AG20443 (cell line): ENCODE results near the gene TLE4.

Experiments
- DNase-seq: peaks from one replicate; pipeline ENCODE4 v3.0.0; 2012; ENCODE audit warnings: low spot score, mixed read lengths

The TLE4 gene

DNA sequence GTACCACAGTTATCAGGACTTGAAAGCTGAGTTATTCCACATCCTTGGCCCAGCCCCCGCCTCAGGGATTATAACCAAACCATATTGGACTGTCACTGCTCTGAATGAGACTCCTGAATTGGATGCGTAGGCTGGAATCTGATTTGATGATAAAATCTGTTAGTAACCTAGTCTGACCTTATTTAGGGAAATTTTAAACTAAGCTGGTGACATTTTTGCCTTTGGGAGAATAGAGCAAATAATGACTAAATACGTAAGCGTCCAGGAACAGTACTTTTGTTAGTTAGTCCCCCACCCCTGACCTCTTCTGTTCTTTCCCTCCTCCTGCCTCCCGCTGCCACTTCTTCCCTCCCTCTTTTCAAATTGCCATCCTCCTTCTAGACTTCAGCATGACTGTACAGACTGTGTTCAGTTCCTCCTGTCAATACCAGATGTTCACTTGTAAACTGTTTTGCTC, 92.6 kb downstream of the TLE4 start:
- peak; percentile 38 for DNase-seq

- no peak for DNase-seq
These were observed 93.6 kb downstream of the TLE4 start for GRCh38 chr9:79665369-79665768.

DNA sequence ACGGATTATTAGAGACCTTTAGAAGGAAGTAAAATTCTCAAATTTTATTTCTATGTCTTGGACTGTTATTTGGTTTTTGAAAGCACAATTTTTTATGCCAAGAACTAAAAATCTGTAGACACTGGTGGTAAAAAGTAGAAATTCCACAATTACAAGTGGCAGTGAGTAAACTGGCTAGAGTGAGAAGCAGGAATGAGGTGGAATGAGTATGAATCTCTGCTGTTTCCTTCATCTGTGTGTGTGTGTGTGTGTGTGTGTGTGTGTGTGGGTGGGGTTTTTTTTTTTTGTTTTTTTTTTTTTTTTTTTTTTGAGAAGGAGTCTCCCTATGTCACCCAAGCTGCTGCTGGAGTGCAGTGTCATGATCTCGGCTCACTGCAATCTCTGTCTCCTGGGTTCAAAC, 94.2 kb downstream of the TLE4 start:
- no peak for DNase-seq

GRCh38 chr9:79667120-79667519, 95.4 kb downstream of the TLE4 start:
- no peak for DNase-seq

GRCh38 chr9:79667817-79668436, 96.2 kb downstream of the TLE4 start:
- no peak for DNase-seq

- DNase-seq: no peak
These were observed 97.2 kb downstream of the TLE4 start for GRCh38 chr9:79668956-79669355.

DNA sequence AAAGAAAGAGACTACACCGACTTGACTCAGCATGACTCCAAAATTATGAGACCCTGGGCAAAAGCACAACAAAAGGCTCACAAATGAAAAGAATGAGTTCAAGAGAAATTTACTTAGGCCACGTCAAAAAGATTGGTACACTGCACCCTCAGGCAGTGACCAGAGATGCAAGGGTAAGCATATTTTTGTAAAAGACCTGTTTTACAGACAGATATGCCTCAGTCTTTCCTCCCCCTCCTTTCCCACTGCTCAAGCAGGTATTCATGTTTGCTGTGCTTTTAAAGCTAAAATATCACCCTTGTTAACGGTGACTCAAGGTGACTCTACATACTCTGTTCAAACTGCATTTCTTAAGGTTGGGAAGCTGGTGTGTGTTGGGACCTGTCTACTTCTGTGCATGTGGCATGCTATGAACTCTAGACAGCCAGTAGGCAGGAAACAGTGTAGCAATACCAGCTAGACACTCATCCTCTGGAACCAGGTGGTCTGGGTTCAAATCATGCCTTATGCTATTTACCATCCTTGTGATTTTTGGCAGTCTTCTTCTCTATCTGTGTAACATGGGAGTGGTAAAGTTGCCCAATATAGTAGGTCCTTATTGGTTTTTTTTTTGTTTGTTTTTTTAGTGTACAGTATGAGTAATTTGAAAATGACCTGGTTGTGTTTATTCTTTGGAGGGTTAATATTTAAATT, 98.7 kb downstream of the TLE4 start:
- DNase-seq: no peak

DNA sequence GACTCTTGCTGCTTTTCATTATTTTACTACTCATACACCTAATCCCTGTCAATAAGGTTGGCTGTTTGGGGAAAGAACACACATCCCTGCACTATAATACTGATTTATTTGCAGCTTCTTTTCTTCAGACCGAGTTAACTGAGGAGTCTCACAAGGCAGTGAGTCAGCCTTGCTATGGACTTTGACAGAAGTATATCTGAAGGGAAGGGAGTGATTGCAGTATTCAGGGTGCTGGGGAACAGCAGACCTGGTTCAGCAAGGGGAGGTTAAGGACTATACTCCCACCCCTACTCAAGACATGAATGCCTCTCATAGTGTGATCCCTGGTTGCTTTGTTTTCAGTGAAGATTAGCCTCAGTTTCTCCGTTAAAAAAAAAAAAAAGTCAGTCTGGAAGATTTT, 99.8 kb downstream of the TLE4 start:
- DNase-seq: no peak

GRCh38 chr9:79672236-79672635, 100.5 kb downstream of the TLE4 start:
- no peak for DNase-seq

DNA sequence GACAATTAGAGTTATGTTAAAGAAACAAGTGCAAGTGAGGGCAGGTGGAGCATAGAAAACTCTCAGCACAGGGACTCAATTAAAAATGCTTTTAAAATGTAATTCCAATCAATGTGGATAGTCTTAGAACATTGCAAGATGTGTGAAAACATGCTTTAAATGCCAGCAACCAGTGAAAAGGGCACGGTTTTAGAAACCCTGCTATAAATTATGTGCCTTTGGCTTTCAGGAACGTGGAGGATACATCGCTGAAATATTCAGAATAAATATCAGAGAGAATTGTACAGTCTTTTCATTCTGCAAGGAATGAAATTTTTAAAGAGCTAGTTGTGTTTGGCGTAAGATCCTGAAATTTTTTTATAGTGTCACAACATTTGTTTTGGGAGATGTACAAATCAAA, 101.1 kb downstream of the TLE4 start:
- DNase-seq: no peak

- DNase-seq: no peak
These were observed 101.8 kb downstream of the TLE4 start for GRCh38 chr9:79673614-79674013.

- no peak for DNase-seq
These were observed 102.5 kb downstream of the TLE4 start for GRCh38 chr9:79674052-79674777.

- DNase-seq: no peak
These were observed 109.8 kb downstream of the TLE4 start for GRCh38 chr9:79681576-79681975.

GRCh38 chr9:79682076-79682736, 110.4 kb downstream of the TLE4 start:
- no peak for DNase-seq

DNA sequence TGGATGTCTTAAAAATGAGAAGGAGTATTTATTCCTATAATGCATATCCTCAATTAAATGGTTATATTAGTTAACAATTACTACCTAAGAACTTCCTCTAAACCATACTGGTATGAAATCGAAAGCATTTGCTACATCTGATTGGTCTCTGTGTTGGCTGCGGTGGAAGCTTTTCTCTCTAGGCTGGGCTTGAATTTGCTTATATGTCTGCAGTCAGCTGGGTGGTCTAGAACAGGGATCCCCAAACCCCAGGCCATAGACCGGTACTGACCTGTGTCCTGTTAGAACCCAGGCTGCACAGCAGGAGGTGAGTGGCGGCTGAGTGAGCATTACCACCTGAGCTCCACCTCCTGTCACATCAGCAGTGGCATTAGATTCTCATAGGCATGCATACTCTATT, 112.3 kb downstream of the TLE4 start:
- no peak for DNase-seq

- no peak for DNase-seq
These were observed 113.2 kb downstream of the TLE4 start for GRCh38 chr9:79684711-79685575.

GRCh38 chr9:79685577-79685976, 113.8 kb downstream of the TLE4 start:
- peak; percentile 31 for DNase-seq

GRCh38 chr9:79686381-79687130, 114.8 kb downstream of the TLE4 start:
- peak; percentile 79 for DNase-seq

DNA sequence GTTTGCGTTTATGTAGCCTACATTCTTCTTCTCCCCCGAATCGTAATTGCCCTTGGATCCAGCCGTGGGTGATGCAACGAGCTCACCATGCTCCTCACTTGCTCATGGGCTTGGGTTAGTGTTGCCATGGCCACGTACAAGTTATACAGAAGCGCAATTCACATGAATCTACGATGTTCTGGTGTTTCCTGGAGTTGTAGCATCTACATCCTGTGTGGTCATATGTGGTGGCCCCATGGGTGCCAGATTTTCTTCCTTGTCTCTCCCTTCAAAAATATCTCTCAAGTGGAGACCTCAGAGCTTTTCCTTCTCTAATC, 115.3 kb downstream of the TLE4 start:
- DNase-seq: no peak

GRCh38 chr9:79688363-79688762, 116.6 kb downstream of the TLE4 start:
- DNase-seq: no peak

DNA sequence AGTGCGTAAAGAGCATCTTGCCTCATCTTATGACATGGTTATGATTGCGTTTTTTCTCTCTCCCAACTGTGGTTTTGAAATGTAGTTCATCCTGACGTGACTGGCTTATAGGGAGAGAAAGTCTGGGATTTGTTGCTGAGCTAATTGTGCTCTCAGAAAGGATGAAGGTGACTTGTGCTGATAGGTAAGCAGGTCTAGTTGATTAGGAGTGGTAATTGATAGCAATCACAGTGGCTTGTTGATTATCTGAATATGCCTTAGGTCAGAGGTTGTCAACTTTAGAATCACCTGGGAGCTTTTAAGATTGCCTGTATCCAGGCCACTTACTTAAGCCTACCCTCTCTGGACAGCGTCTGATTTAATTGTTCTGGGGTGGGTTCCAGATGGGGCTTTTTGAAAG, 117.8 kb downstream of the TLE4 start:
- no peak for DNase-seq
